KOPT-K1 (cell line): Measurements from ENCODE around the gene HUWE1.
"Not testable (repeated sequence)": the region's sequence is repeated elsewhere in the genome, so short reads cannot be mapped to it uniquely, and the experiment has no call there.

Source experiments
- H3K27ac ChIP-seq: fragments of 200-600 bp; sonication (generic); 2 replicates; pipeline ENCODE4 v1.5.1; 2016; ENCODE audit warnings: antibody characterized with exemption, mild to moderate bottlenecking, low read depth, low read length; ENCODE audit not compliant: poor library complexity, severe bottlenecking
- H3K36me3 ChIP-seq: fragments of 200-600 bp; sonication (generic); 2 replicates; pipeline ENCODE4 v1.5.1; 2017; ENCODE audit warnings: antibody characterized with exemption, mild to moderate bottlenecking, low read length, moderate library complexity; ENCODE audit not compliant: insufficient read depth
- H3K9me3 ChIP-seq: fragments of 200-600 bp; sonication (generic); 2 replicates; pipeline ENCODE4 v1.5.1; 2017; ENCODE audit warnings: antibody characterized with exemption, low read length, mild to moderate bottlenecking; ENCODE audit not compliant: insufficient read depth, poor library complexity, severe bottlenecking

Gene HUWE1, protein sequence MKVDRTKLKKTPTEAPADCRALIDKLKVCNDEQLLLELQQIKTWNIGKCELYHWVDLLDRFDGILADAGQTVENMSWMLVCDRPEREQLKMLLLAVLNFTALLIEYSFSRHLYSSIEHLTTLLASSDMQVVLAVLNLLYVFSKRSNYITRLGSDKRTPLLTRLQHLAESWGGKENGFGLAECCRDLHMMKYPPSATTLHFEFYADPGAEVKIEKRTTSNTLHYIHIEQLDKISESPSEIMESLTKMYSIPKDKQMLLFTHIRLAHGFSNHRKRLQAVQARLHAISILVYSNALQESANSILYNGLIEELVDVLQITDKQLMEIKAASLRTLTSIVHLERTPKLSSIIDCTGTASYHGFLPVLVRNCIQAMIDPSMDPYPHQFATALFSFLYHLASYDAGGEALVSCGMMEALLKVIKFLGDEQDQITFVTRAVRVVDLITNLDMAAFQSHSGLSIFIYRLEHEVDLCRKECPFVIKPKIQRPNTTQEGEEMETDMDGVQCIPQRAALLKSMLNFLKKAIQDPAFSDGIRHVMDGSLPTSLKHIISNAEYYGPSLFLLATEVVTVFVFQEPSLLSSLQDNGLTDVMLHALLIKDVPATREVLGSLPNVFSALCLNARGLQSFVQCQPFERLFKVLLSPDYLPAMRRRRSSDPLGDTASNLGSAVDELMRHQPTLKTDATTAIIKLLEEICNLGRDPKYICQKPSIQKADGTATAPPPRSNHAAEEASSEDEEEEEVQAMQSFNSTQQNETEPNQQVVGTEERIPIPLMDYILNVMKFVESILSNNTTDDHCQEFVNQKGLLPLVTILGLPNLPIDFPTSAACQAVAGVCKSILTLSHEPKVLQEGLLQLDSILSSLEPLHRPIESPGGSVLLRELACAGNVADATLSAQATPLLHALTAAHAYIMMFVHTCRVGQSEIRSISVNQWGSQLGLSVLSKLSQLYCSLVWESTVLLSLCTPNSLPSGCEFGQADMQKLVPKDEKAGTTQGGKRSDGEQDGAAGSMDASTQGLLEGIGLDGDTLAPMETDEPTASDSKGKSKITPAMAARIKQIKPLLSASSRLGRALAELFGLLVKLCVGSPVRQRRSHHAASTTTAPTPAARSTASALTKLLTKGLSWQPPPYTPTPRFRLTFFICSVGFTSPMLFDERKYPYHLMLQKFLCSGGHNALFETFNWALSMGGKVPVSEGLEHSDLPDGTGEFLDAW (N-terminal part only)

DNA sequence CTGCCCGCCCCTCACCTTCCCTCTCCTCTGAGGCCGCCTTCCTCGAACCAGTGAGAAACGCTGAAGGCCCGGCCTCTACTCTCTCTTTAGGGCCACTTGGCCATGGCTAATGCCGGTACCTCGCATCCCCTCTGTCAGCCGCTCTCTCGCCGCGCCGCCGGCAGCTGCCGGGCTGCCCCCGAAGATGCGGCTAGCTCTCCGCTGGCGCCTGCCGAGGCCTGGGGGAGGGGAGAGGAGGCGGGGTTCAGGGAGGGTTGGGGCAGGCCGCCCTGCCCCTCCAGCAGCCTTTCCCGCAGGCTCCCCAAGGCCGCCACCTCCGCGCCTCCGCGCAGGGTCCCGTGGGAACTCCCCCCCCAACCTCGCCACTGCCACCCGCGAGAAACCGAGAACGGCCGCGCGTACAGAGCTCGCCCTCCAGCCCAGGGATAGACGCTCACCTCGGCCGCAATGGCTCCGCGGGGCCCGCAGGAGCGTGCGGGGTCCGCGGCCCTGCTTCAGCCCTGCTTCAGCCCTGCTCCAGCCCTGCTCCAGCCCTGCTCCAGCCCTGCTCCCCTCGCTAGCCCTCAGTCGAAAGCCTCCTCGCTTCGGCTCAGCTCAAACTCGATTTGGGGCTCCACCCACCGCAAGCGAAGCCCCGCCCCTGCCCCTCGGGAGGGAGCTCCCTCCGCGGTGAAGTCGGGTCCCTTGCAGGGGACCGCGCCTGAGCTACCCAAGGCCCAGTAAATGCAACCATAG, at the start of gene HUWE1:
HUWE1 (minus strand) TSS at position 569 of the 735 bp plus-strand sequence. CDS start 32,612 bp downstream, outside the sequence.
- no peaks in the 10 kb centered on the region for H3K9me3 ChIP-seq
- H3K36me3 ChIP-seq = peaks cover 13% of the 10 kb centered on the region
- peak within 1 kb of the TSS; percentile 91 for H3K27ac ChIP-seq

DNA sequence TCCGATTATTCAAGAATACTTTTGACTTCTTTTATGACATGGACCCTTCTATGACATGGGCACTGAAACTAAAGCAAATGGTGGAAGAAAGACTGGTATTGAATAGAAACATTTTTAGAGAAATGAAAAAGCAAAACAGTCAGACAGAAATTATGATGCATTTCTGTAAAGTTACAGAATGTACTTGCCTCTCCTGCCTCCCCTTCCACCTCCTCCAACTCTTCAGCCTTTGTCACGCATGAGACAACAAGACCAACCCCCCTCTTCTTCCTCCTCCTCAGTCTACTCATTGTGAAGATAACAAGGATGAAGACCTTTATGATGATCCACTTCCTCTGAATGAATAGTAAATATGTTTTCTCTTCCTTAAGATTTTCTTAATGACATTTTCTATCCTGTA, 46.3 kb upstream of the HUWE1 start:
- H3K9me3 ChIP-seq = no peaks in the 10 kb centered on the region
- no peaks in the 10 kb centered on the region for H3K36me3 ChIP-seq
- H3K27ac ChIP-seq = no peak overlapping the region

DNA sequence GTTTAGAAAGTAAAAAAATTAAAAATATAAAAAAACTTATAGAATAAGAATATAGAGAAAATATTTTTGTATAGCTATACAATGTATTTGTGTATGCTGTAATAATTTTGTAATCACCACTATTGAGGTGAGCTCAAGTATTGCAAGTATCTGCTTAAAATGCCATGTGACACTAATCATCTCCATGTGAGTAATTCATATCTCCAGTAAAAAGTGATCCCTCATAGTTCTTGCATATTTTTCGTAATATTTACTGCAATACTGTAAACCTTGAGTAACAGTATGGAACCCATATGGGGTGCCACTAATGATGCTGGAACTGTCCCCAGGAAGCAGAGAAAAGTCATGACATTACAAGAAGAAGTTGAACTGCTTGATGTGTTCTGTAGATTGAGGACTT, 43.2 kb upstream of the HUWE1 start:
- H3K27ac ChIP-seq = no peak overlapping the region
- peaks cover 7% of the 10 kb centered on the region for H3K9me3 ChIP-seq
- no peaks in the 10 kb centered on the region for H3K36me3 ChIP-seq

DNA sequence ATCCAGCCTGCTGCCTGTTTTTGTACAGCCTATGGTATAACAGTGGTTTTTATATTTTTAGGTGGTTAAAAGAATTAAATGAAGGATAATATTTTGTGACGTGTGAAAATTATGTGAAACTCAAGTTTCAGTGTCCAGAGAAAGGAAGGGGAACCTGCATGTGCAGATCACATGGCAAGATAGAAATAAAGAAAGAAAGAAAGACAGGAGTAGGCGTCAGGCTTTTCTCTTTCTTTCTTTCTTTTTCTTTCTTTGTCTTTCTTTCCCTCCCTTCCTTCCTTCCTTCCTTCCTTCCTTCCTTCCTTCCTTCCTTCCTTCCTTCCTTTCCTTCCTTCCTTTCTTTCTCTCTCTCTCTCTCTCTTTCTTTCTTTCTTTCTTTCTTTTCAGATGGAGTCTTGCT, 42.0 kb upstream of the HUWE1 start:
- H3K27ac ChIP-seq = no peak overlapping the region
- H3K9me3 ChIP-seq = peaks cover 8% of the 10 kb centered on the region
- H3K36me3 ChIP-seq = no peaks in the 10 kb centered on the region

DNA sequence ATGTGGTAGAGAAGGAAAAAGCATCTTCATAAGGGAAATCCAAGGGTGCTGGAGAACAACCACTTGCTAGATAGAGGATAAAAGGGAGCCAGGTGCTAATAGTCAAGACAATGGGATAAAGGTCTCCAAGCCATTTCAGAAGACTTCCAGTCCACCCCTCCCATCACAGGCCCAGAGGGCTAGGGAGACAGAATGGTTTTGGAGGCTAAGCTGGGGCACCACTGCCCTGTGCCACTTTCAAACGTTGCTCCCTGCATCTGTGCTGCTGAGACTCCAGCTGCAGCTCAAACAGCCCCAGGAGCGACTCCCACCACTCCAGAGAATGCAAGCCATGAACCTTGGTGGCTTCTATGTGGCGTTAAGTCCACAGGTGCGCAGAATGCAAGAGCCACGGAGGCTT, 38.4 kb upstream of the HUWE1 start:
- H3K36me3 ChIP-seq = no peaks in the 10 kb centered on the region
- peaks cover 8% of the 10 kb centered on the region for H3K9me3 ChIP-seq
- H3K27ac ChIP-seq = no peak overlapping the region

DNA sequence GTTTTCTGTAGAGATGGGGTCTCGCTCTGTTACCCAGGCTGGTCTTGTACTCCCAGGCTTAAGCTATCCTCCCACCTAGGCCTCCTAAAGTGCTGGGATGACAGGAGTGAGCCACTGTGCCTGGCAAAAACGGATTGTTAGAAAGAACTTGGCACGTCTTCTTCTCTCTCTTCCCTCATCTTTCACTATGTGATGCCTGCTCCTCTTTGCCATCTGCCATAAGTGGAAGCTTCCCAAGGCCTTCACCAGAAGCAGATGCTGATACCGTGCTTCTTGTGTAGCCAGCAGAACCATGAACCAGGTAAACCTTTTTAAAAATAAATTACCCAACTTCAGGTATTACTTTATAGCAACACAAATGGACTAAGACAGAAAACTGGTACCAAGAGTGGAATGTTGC, 36.9 kb upstream of the HUWE1 start:
- H3K9me3 ChIP-seq = peaks cover 8% of the 10 kb centered on the region
- no peak overlapping the region for H3K27ac ChIP-seq
- no peaks in the 10 kb centered on the region for H3K36me3 ChIP-seq

DNA sequence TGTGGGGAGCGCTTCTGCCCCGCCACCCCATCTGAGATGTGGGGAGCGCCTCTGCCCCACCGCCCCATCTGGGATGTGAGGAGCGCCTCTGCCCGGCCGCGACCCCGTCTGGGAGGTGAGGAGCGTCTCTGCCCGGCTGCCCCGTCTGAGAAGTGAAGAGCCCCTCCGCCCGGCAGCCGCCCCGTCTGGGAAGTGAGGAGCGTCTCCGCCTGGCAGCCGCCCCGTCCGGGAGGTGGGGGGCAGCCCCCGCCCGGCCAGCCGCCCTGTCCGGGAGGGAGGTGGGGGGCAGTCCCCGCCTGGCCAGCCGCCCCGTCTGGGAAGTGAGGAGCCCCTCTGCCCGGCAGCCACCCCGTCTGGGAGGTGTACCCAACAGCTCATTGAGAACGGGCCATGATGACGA, 35.1 kb upstream of the HUWE1 start:
- not testable (repeated sequence) for H3K36me3 ChIP-seq, H3K9me3 ChIP-seq, H3K27ac ChIP-seq

DNA sequence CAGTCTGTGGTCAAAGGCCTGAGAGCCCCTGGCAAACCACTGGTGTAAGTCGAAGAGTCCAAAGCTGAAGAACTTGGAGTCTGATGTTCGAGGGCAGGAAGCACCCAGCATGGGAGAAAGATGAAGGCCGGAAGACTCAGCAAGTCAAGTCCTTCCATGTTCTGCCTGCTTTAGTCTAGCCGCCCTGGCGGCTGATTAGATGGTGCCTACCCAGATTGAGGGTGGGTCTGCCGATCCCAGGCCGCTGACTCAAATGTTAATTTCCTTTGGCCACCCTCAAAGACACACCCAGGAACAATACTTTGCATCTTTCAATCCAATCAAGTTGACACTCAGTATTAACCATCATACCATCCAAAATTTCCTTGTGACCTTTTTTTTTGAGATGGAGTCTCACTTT, 33.1 kb upstream of the HUWE1 start:
- not testable (repeated sequence) for H3K27ac ChIP-seq, H3K9me3 ChIP-seq, H3K36me3 ChIP-seq

DNA sequence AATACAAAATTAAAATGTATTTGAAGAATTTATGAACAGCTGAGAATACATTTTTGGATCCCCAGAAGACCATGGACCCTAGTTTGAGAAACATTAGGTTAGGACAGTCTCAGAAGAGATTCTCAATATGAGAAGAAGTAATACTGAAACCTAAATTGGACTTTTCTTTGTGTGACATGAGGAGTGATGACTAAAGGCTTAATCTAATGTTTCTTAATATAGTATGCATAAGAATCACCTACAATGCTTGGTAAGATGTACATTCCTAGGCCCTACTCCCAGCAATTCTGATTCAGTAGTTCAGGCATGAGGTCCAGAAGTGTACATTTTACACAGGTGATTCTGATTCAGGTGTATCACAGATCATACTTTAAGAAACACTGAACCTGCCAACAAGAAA, 31.6 kb upstream of the HUWE1 start:
- Histone ChIP-seq H3K27ac (no peak overlapping the region), H3K36me3 (no peaks in the 10 kb centered on the region), H3K9me3 (no peaks in the 10 kb centered on the region)

DNA sequence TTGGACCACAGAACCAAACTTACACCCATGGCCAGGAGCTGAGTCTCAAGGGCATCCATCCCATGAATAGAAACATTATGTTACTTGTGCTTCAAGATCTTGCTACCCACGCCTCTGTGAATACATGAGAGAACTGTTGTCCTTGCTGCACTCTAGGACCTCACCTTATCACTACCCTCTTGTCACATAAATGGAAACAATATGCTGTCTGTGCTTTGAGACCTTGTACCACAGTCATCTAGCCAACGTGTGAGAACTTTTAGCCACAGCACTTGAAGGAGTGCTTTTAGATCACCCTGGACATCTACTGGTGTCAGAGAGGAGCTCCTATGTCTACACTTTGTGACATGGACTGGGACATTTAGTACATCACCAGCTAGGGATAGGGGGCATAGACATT, 30.7 kb upstream of the HUWE1 start:
- Histone ChIP-seq H3K27ac (peak overlapping the region; percentile 98), H3K36me3 (no peaks in the 10 kb centered on the region), H3K9me3 (no peaks in the 10 kb centered on the region)

DNA sequence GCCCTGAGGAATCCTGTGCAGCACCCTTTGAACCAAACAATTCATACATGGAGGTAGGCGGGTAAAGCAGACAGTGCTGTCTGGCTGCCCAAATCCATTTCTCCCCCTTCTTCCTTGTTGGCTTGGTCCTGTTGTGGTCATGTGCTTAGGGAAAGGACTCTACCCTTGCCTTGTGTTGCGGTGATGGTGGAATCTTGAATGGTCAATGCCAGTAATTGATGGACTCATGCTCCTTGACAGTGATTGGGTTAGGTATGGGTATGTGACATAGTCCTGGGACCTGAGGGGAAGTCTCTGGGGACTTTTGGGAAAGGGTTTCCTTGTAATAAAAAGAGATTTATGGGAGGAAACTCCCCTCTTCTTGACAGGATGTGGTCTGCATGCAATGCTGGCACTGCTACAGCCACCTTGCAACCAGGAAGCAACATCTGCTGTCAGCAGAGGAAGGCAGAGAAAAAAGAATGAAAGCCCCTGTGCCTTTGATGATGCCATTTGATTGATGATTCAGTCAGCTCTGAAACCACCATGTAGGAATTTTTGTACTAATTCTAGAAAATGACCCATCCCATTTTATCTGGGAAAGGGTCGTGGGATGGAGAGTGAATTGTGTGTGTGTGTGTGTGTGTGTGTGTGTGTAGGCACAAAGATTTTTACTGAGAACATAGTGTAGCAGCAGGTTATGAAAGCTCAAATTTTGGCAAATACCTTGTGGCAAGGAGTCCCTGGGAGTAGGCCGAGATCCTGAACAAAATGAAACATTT, 30.0 kb upstream of the HUWE1 start:
- Histone ChIP-seq H3K36me3 (no peaks in the 10 kb centered on the region), H3K9me3 (no peaks in the 10 kb centered on the region), H3K27ac (peak overlapping the region; percentile 98)

DNA sequence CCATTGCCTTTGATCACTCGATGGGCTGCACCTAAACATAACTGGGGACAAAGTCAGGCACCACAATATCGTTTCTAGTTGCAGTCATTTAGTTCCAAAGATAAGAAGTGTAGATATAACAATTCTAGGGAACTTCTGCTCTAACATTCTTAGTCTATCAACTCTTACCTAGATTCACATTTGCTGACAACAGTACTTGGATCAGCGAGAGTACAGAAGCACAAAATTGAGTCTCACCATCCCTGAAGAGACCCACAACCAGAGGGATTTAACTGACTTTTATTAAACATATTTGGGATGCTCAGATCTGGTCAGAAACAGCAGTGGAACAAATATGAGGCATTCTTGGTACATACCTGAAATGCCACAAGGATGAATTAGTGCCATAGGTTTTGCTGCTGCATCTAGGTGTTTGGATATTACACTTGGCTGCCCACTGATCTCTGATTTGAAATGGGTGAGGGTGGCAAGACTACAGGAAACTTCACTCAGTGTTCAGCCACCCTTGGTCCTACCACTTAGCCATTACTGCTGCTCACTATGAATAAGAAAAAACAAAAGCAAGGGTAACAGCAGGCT, 28.9 kb upstream of the HUWE1 start:
- H3K9me3 ChIP-seq = no peaks in the 10 kb centered on the region
- no peaks in the 10 kb centered on the region for H3K36me3 ChIP-seq
- H3K27ac ChIP-seq = peak overlapping the region; percentile 98

DNA sequence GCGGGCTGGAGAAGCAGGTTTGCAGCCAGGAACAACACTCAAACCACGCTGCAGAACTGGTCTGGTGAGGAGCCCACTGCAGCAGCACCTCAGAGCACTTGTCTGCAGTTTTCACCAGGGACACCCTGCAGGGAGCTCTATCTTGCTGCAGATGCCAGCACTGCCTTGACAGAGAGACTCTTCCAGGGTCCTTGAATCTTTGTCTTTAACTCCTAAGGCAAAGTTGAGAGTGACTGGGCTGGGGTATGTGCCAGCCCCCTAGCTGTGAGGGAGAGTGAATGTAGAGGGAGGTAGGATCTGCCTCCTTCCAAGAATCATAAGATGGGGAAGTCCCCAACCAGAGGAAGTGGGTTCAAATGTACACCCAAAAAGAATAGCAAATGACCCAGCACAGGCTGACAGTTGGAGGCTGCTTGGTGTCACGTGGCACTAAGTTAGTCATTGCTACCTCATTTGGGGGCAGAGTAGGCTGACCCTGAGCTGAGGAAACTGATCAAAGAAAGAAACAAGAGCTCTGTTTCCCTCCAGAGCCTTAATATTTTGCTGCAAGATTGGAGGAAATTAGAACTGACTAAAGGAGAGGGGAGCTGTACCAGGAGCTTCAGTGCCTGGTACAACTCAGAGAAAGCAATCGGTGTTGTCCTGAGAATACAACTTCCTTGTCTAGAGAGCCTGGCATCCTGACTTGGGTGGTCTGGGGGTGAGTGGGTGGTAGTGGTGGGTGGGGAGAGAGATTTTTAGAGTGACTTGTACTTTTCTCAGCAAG, 28.2 kb upstream of the HUWE1 start:
- no peaks in the 10 kb centered on the region for H3K36me3 ChIP-seq
- H3K9me3 ChIP-seq = no peaks in the 10 kb centered on the region
- peak overlapping the region; percentile 98 for H3K27ac ChIP-seq
